GM21529 (cell line): Measurements from ENCODE around the gene AMIGO3.
"Not testable (repeated sequence)": the region's sequence is repeated elsewhere in the genome, so short reads cannot be mapped to it uniquely, and the experiment has no call there.

ENCODE experiments used
- ATAC-seq: cut with Tn5 transposase; IDR thresholded peaks from one replicate; pipeline ENCODE4 v1.9.1; 2021; ENCODE audit not compliant: unreplicated experiment

Gene AMIGO3

DNA sequence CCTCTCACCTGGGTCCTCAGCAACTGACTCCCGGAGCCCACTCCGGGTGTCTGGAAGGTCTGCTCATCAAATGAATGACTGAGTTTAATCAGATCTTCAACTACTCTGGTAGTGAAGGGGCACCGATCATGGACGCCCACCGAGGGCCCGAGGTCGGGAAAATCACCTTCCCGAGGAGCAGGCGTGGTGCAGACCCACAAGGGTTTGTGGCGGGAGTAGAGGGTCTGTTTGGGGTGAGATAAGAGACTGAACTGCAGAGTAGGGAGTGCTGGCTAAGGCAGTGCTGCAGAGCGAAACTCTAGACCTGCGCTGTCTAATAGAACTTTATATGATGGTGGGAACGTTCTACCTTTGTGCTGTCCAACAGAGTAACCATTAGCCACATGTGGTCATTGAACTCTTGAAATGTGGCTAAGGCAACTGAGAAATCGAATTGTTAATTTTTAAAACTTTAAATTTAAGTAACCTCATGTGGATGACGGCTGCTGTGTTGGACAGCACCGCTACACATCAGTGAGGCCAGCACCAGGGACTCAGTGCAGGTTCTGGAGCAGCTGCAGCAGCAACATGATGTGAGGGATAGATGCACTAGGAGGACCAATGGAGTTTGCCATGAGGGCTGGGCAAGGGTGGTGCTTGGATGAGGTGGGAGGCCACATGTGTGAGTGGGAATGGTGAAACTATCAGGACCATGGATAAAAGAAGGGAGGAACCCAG lies 29.4 kb downstream of the AMIGO3 start:
- not testable (repeated sequence) for ATAC-seq

DNA sequence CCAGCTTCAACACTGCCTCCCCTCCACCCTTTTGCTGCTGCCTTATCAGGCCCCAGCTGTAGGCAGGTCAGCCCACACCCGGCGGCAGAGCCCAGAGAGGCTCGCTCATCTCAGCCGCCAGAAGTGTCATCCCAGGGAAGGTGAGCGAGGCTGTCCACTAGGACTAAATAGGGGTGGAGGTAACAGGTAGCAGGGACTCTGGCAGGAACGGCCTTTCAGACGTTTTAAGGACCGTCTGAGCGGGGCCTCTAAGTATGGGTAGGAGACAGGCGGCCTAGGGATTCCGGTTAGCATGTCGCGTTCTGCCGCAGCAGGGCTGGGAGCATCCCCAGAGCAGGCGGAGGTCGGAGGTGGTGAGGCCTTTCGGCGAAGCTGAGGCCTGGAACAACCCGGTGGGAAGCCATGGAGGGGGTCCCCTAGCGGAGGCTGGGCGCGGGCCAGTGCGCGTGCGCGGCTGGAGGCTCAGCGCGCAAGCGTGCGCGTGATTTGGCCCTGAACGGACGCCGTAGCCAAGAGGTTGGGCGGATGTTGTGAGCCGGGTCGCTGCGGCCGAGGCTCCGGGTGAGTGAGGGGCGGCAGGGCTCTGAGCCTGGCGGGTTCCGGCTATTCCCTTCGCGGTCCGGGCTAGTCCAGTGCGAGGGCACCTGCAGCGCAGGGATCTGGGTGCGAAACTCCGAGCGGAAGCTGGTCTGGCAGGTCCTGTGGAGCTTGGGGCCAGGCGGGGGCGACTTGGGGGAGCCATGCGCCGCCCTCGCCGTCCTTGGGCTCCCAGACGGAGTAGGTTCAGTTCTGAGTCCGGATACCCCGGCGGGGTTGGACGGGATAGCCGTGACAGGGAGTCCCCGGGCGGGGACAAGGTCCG lies 30.2 kb downstream of the AMIGO3 start, which contains the start of the genes MST1 and RNF123:
TSS of gene MST1 (minus strand) at position 429 of the 862 bp plus-strand sequence. CDS start 783 bp downstream, outside the sequence.
TSS of gene RNF123 (plus strand) at position 512 of the 862 bp plus-strand sequence. CDS start 1,609 bp downstream, outside the sequence.
- ATAC-seq = peak; percentile 64

DNA sequence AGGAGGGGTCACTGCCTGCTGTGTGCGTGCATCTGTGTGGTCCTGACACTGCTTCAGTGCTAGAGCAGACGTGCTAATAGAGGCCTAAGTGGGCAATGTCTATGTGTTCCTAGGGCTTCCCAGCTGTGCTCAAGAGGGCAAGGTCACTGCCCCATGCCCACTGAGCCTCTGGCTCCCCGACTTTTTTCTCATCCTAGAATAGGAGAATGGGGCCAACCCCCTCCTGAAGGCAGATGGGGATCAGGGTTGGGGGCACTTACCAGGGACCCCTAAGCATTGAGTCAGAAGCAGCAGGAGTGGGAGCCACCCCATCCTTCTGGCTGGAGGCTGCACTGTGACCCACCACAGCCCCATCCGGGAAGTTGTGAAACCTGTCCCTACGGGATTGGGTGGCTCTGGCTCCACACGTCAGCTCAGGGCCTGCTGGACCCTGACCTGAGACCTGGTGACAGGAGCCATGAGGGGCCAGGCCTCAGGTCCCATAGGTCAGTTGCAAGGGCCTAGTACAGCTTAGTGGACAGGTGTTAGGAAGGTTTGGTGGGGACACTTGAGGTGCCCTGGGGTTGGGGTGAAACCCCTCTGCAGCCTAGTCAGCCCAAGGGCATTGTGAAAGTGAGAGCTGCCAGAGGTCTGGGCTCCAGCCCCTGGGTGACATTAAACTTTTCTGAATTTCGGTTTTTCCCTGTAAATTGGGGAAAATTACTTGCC lies 31.0 kb downstream of the AMIGO3 start:
- ATAC-seq = not testable (repeated sequence)

DNA sequence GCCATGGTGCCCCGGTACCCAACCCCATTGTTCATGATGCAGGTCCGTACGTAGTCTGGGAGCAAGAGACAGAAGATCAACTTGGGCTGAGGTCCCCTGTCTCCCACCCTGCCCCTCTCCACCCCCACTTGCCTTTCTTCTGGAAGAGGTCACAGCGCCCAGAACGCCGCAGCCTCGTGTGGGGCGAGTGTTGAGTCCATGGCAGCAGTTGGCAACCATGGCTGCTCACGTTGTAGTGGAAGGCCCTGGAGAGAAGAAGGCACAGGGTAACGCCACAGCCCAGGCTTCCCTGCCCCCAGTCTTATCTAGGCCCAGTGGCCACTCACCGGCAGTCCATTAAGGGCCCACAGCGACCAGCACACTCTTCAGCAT lies 32.1 kb downstream of the AMIGO3 start:
- ATAC-seq = not testable (repeated sequence)

DNA sequence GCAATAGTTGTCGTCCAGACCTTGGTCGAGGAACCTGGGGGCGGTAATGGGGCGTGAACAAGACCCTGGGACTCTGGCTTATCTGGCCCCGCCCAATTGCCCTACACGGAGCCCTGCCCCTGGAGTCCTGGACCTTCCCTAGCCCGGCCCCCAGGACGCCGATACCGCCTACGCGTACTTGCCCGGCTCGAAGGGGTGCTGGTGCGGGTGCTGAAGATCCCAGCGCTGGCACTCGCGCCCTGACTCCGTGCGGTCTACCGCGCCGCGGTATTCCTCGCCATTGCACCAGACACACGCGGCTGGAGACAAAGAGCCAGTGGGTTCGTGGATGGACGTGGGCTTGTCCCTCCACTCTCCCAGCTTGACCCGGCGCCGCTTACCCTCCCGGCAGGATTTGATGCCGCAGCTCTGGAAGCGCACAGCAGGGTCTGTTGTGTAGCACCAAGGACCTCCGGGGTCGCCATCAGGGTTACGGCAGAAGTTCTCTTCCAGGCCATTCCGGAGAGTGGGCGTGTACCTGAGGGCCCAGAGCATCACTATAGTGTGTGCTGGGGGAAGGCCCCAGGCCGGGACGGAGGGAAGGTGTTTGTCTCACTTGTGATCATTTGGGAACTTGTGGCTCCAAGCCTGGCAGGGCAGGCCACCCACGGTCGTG lies 32.6 kb downstream of the AMIGO3 start:
- not testable (repeated sequence) for ATAC-seq

DNA sequence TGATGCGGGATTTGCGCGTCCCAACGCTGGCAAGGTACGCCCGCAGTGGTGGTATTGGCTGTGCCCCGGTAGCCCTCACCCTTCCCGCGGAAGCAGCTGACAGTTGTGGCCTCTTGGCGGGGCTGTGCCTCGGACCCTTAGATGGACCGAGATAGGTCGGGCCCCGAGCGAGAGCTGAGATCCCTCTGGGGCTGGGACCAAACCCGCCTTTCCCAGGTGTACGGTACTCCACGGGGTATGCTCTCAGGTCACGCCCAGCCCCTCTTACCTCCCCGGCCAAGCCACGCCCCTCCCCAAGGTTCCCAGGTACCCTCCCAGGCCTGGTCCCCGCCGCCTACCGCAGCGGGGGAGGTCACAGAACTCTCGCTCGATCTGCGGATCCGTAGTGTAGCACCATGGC lies 33.1 kb downstream of the AMIGO3 start:
- not testable (repeated sequence) for ATAC-seq

DNA sequence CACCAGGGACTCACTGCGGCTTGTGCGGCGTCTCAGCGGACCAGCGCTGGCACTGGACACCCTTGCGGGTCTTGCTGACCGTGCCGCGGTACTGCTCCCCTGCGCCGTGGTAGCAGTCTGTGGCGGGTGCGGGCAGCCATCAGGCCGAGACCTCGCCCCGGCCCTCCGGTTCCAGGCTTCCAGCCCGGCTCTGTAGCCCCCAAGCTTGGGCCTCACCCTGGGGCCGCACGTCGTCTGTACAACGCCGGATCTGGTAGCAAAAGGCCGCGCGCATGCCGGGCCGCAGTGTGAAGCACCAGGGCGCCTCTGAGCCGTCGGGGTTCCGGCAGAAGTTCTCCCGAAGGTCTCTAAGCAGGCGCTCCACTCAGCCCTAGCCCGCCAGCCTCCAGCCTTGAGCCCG lies 33.6 kb downstream of the AMIGO3 start:
- not testable (repeated sequence) for ATAC-seq

DNA sequence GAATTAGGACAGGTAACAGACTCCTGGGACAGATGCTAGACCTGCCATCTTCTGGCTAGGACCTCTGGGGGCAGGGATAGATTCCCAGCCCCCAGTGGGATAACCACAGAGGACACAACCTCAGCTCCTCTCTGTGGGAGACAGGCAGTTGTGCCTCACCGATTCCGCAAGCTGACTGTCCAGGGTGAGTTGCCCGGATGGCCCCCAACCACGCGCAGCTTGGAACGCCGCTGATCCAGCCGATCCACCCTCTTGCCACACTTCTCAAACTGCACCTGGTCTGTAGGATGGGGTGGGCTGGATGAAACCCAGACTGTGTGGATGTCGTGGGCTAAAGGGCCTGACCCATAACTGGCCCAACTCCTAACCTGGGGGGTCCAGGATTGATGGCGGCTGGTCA lies 34.4 kb downstream of the AMIGO3 start:
- not testable (repeated sequence) for ATAC-seq

DNA sequence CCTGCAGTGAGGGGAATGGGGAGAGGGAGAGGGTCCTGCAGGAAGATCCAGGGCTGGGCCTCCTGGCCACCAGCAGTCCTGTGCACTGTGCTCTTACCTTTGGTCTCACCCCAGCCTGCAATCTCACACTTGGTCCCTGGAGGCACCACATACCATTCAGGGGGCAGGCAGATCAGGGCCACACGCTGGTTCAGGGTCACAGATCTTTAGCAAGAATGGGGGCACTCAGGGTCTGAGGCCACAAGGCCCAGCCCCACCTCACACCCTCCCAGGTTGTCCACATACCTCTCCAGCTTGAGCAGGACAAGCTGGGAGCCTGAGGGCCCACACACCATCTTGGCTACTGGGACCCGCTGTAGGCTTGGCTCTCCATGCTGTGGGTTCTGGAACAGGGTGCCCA lies 35.0 kb downstream of the AMIGO3 start:
- not testable (repeated sequence) for ATAC-seq

DNA sequence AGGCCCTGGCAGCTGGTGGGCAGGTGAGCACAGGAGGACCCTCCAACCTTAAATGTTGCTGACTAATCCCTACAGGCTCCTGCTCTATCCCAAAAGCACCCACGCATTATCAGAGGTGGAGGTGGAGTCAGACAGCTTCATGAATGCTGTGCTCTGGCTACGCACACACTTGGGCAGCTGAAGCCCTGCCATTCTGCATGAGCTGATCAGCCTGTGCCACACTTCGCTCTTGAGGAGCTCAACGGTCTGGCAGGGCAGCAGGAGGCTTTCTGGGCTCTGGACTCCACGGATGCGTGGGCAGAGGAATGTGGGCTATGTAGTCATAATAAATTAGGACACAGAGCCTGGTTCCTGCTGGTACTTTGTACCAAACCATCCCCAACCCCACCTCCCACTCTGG lies 36.3 kb downstream of the AMIGO3 start:
- ATAC-seq = no peak

DNA sequence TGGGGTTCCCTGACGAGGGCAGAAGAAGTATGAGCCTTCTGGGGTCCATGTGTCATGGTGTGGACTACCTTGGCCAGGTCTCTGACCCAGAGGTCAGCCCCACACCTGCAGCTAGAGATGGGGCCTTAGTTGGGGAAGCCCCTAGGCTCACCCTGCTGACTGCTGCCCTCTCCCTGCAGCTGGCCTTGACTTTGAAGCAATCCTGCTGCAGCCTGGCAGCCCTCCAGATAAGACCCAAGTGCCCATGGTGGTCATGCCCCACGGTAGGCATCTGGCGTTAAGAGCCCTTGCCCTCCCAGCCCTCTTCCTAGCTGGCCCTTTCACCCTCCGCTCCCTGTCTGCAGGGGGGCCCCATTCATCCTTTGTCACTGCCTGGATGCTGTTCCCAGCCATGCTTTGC lies 37.9 kb downstream of the AMIGO3 start:
- ATAC-seq = no peak

DNA sequence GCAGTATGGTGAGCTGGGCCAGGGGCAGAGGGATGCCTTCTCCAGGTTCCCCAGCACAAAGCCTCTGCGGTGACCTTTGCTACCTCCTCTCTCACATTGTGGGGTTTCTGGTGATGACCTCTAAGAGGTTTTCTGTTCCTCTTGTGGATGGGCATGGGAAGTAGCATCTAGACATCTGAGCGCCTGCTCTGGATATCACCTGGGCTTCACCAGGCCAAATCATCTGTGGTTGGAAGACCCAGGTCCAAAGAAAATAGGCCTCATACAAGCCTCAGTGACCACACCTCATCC lies 38.3 kb downstream of the AMIGO3 start:
- ATAC-seq = no peak

DNA sequence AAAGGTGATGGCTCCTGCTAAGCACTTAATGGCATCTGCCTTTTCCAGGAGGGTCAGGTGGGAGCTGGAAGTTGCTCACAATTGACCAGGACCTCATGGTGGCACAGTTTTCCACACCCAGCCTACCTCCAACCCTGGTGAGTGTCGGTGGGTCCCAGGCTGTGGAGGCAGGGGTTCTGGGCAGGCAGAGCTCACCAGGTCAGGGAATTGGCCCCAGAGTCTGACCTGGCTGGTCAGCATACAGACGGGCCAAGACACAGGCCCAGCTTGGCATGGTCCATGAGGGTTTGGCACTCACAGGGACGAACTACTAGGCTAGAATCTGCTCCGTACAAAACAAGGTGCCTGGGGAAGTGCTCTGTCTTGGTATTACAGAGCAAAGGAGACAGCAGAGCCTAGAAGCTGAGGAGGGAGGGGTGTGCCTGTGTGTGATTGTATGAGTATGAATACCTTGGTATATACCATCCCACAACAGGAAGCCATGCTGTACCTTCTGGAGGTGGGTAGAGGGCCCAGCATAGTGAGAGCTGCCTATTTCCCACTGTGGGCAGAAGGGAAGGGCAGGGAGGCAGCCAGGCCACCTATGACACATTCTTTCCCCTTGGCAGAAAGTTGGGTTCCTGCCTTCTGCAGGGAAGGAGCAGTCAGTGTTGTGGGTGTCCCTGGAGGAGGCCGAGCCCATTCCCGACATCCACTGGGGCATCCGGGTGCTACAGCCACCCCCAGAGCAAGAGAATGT lies 38.8 kb downstream of the AMIGO3 start:
- ATAC-seq = no peak

DNA sequence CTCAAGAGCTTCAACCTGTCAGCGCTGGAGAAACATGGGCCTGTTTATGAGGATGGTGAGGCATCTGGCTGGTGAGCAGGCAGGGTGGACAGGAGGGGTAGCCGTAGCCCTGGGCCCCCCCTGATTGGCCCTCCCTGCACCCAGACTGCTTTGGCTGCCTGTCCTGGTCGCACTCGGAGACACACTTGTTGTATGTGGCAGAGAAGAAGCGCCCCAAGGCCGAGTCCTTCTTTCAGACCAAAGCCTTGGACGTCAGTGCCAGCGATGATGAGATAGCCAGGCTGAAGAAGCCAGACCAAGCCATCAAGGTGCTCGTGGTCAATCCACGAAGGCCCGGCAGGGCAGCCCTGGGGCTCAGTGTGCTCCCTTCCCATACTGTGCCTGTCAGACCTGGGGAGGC lies 43.6 kb downstream of the AMIGO3 start:
- no peak for ATAC-seq

DNA sequence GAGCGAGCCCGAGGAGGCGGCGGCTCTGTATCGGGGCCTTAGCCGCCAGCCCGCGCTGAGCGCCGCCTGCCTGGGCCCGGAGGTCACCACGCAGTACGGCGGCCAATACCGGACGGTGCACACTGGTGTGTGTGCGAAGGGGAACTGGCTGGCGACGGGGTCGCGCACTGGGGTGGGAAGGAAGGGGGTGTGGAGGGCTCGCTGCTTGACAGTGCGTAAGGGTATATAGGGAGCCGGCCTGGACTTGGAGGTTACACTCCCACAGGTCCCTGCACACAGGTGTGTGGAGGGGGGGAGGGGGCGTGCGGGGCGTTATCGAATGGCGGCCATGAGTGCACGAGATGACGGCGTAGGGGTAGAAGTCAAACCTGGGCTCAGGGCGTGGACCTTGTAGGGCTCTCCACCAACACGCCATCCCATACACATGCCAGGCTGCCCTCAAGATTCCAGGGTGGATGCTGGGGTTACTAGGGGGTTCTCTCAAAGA lies 44.9 kb downstream of the AMIGO3 start:
- ATAC-seq = peak; percentile 17

DNA sequence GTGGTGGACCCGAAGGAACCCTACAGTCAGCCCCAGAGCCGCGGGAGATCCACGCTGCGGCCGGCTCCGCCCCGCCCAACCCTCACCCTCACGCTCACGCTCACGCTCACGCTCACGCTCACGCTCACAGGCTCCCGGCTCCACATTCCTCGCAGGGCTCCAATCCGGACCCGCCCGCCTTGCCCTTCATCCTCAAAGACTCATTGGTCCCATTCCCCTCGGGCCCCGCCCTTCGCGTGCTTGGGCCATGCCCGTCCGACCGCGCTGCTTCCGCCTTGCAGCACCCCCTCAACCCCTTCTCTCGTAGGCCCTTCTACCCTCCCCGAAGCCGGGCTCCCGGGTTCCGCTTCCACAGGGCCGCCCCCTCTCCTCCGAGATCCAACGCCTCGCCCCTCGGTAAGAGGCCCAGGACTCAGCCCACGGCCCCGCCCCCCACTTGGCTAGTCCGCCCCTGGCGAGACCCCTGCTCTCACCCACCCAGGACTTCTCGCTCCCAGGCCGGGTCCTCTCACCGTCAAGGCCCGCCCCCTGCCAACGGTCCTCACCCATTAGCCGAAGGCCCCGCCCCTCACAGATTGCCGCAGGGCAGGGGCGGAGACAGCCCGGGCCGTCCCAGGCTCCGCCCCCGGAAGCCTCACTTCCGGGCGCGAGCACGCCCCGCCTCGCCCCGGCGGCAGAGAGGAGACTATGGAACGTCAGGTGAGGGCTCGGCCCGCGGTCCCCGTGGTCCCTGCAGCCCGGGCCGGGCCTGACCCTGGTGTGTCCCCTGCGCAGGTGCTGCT lies 45.6 kb downstream of the AMIGO3 start, which contains the start of gene APEH:
TSS of gene APEH (plus strand) at position 637 of the 782 bp plus-strand sequence. CDS start at position 688, 51 bp downstream.
- peak; percentile 82 for ATAC-seq

DNA sequence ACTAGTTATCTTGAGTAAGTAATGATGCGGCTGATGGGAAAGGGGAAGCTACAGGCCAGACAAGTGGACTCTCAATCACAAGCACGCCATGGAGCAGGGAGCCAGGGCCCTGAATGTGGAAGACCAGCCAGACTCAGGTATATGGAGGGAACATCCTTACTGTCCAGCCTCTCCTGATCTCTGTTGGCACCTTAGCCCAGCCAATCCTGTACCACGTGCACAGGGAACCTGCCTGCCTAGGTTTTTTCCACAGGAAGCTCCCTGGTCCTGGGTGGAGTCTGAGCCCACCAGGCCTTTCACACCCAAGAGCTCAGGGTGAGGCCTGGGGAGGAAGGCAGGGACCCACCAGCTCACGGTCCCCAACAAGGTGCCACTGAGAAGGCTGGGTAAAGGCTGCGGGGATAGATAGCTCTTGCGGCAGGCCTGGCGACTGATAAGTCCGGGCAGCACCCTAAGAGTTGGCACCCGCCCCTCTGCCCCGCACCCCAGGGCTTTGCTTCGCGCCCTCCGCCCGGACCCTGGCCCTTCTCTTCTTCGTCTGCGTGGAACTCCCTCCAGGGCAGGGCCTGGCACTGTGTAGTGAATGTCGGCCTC lies 46.3 kb downstream of the AMIGO3 start:
- peak; percentile 4 for ATAC-seq

DNA sequence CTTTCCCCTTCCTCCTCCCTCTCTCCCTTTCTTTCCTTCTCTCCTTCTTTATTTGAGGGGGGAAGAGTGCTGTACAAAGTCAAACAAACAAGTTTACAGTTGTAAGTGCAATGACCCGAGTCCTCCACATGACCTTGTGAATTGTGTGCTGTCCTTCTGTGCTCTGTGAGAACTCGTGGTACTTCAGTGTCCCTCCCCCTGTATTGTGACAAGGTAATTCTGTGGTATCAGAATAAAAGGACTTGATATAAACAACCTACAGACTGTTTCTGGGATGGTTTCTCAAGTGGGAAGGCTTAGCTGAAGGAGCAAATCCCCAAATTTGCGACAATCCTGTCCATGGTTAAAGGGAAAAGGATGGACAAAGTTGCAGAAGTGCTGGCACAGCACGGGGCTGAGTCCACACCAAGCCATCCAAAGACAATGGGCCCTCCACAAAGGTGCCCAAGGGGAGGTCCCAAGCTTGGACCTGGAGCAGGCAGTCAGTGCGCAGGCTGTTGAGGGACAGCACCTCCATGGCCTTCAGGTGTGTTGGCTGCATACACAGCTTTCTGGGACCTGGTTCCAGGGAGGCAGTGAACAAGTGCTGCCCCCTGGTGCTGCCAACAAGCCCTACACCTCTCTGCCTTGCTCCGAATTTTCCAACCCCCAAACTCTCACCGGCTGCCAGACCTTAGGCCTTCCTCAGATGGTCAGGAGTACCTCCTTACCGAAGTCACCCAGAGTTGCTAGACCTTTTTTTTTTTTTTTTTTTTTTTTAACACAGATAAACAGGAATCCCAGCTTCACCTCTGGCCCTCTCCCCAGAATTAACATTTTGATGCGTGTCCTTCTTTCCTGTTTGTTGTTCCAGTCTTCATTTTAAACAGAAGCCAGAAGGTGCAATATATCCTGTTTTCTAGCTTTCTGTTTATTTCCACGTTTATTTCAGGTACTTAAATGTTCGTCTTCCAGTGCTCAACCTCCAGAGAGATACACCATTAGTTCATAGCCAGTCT lies 47.9 kb downstream of the AMIGO3 start:
- ATAC-seq = no peak
